ENCODE data around the gene ITPR2.
A peak's percentile ranks its signal among the peaks of the same experiment; 100 is the strongest.

ITPR2 gene

GRCh38 chr12:26373606-26374495 is 459.1 kb downstream of the ITPR2 start:
- DNase-seq: no peak

GRCh38 chr12:26372866-26373265 is 460.1 kb downstream of the ITPR2 start:
- no peak for DNase-seq

- DNase-seq: no peak
Measured at GRCh38 chr12:26370098-26370497, 462.9 kb downstream of the ITPR2 start.

- no peak for DNase-seq
Measured at GRCh38 chr12:26369588-26369987, 463.4 kb downstream of the ITPR2 start.

- DNase-seq: no peak
Measured at GRCh38 chr12:26367991-26368730, 464.8 kb downstream of the ITPR2 start.

- DNase-seq: no peak
Measured at GRCh38 chr12:26361964-26362363, 471.0 kb downstream of the ITPR2 start.

- DNase-seq: no peak
Measured at GRCh38 chr12:26360062-26360461, 472.9 kb downstream of the ITPR2 start.

GRCh38 chr12:26359576-26359975 is 473.4 kb downstream of the ITPR2 start:
- no peak for DNase-seq

- DNase-seq: no peak
Measured at GRCh38 chr12:26358651-26359050, 474.3 kb downstream of the ITPR2 start.

GRCh38 chr12:26347300-26347699 is 485.7 kb downstream of the ITPR2 start:
- DNase-seq: no peak

- no peak for DNase-seq
Measured at GRCh38 chr12:26346736-26347135, 486.3 kb downstream of the ITPR2 start.

GRCh38 chr12:26345471-26346003 is 487.5 kb downstream of the ITPR2 start:
- DNase-seq: no peak

GRCh38 chr12:26341491-26341890 is 491.5 kb downstream of the ITPR2 start:
- DNase-seq: no peak

GRCh38 chr12:26340649-26341048 is 492.3 kb downstream of the ITPR2 start:
- peak; percentile 80 for DNase-seq

- DNase-seq: no peak
Measured at GRCh38 chr12:26339976-26340375, 493.0 kb downstream of the ITPR2 start.

- DNase-seq: no peak
Measured at GRCh38 chr12:26338586-26339572, 494.1 kb downstream of the ITPR2 start.

- no peak for DNase-seq
Measured at GRCh38 chr12:26335651-26336050, 497.3 kb downstream of the ITPR2 start.

GRCh38 chr12:26334621-26335124 is 498.3 kb downstream of the ITPR2 start:
- no peak for DNase-seq

GRCh38 chr12:26331960-26332359 is 501.0 kb downstream of the ITPR2 start:
- peak; percentile 35 for DNase-seq

- no peak for DNase-seq
Measured at GRCh38 chr12:26331136-26331535, 501.9 kb downstream of the ITPR2 start.

- DNase-seq: peak; percentile 20
Measured at GRCh38 chr12:26327975-26328644, 504.9 kb downstream of the ITPR2 start.

GRCh38 chr12:26323673-26324072 is 509.3 kb downstream of the ITPR2 start:
- no peak for DNase-seq

Measured in GF-D8 (cell line).